ENCODE results near the gene ARSI.

Gene ARSI

GRCh38 chr5:150266871-150267291, 35.8 kb downstream of the ARSI start:
- DNase-seq (ENCODE audit: insufficient read length, low spot score) (no peak), FAIRE-seq (no peak)
- TF ChIP-seq, protein P1, sequence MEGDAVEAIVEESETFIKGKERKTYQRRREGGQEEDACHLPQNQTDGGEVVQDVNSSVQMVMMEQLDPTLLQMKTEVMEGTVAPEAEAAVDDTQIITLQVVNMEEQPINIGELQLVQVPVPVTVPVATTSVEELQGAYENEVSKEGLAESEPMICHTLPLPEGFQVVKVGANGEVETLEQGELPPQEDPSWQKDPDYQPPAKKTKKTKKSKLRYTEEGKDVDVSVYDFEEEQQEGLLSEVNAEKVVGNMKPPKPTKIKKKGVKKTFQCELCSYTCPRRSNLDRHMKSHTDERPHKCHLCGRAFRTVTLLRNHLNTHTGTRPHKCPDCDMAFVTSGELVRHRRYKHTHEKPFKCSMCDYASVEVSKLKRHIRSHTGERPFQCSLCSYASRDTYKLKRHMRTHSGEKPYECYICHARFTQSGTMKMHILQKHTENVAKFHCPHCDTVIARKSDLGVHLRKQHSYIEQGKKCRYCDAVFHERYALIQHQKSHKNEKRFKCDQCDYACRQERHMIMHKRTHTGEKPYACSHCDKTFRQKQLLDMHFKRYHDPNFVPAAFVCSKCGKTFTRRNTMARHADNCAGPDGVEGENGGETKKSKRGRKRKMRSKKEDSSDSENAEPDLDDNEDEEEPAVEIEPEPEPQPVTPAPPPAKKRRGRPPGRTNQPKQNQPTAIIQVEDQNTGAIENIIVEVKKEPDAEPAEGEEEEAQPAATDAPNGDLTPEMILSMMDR (IDR thresholded peaks at IDR 0.05; ENCODE audit: insufficient read depth, missing control alignments) = no peak

DNA sequence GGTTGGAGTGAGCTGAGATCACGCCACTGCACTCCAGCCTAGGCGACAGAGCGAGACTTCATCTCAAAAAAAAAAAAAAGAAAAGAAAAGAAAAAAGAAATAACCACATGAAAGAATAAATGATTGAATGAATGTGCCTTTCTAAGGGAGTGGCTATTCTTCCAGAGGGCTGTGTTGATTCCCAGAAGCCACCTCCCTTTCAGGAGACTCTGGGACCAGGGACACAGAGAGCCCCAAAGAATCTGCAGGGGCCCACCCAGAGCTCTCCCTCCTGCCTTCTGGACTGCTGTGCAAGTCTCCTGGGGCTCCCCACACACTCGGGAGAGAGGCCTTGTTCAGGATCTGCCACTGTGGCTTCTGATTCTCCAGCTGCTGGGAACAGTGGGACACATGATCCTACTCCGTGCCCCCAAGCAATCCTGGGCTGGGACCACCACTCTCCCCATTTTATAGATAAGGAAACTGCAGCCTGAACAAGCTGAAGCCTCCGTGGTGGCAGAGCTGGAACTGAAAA, 36.8 kb downstream of the ARSI start:
- DNase-seq (ENCODE audit: insufficient read length, low spot score) (no peak), FAIRE-seq (no peak)
- TF ChIP-seq, protein P1 (IDR thresholded peaks at IDR 0.05; ENCODE audit: insufficient read depth, missing control alignments) = no peak

DNA sequence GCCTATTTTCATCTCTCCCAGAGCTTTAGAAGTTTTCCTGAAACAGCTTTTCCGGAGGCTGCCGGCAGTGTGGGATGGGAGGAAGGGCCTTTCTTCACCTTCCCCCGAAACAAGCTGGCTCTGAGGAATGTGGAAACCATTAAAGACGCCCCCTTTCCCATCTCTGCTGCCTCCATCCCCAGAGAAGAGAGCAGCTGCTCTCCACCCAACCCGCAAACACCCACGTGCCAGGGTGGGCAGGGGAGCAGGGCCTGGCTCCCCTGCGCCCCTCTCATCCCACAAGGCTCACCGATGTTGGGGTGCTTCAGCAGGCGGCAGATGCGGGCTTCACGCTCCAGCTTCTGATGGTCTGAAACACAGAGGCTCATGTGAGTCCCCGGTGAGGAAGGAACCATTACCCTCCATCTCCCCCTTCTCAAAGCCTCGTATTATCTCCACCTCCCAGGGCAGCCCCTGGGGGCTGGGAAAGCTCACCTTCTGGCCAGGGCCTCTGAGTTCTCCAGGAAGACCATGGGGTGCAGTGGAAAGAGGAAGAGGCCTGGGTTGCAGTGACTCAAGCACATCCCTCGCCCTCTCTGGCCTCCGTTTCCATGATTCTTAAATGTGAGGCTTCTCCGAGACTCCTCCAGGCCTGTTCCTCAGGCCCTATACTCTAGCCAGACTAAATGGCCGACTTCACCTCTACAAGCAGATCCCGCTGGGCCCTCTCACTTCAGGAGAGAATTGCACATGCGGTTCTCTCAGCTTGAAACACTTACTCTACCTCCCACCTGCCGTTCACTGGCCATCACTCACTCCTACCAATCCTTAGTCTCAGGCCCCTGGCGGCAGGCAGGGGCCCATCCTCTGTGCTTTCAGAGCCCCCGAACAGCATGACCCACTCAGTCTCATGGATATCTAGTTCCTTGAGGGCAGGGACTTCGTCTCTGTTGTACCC, 37.8 kb downstream of the ARSI start:
- DNase-seq (ENCODE audit: insufficient read length, low spot score) (no peak), FAIRE-seq (no peak)
- TF ChIP-seq, protein P1 (IDR thresholded peaks at IDR 0.05; ENCODE audit: insufficient read depth, missing control alignments) = no peak

DNA sequence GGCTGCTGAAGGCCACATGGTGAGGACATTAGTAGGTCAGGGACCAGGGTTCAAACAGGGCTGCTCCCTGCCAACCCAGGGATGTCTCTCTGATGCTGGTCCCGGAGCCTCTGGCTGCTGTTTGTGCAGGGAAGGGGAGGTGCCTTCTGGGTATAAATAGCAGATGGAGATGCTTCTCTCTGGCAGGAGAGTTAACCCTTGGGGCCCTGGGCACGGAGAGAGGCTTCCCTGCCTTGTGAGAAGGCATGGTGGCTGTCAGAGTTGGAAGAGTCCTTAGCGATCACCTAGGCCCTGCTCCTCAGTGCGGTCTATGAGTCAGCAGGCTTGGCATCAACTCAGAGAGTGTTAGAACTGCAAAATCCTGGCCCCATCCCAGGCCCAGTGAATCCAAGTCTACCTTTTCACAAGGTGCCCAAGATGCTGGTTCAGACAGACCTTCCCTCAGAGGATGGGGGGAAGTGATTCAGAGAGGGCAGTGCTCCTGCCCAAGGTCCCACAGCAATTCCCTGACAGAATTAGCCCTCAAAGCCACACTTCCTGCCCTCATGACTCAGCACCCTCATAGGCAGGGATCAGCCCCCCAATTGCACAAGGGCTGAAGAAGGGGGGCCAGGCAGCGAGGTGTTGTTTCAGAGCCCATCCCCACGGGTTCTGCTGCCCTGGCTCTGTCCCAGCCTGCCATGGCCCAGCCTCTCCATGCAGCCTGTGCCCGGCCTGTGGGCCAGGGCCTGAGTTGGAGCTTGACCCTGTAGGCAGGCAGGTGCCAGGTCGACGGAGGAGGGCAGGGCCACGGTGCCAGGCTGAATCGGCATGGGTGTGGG, 38.7 kb downstream of the ARSI start:
- DNase-seq (ENCODE audit: insufficient read length, low spot score) = no peak
- FAIRE-seq = no peak
- TF ChIP-seq, protein P1 (IDR thresholded peaks at IDR 0.05; ENCODE audit: insufficient read depth, missing control alignments) = no peak

DNA sequence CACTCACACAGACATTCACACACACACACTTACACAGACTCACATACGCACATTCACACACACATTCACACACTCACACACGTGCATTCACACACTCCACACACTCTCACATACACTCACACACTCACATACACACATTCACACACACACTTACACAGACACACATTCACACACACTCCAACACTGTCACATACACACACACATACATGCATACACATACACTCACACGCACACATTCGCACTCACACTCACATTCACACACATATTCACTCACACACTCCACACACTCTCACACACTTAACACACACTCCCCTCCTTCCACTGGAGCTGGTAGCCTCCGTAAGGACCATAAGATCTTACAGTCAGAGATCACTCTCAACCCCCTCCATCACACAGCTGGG, 39.3 kb downstream of the ARSI start:
- DNase-seq (ENCODE audit: insufficient read length, low spot score) (no peak), FAIRE-seq (no peak)
- TF ChIP-seq, protein P1 (IDR thresholded peaks at IDR 0.05; ENCODE audit: insufficient read depth, missing control alignments) = no peak

GRCh38 chr5:150262502-150262901, 40.2 kb downstream of the ARSI start:
- FAIRE-seq (no peak), DNase-seq (ENCODE audit: insufficient read length, low spot score) (no peak)
- TF ChIP-seq, protein P1 (IDR thresholded peaks at IDR 0.05; ENCODE audit: insufficient read depth, missing control alignments) = no peak

All from D721Med (cell line).